K562 (cell line): ENCODE results near the gene ZNF860. TPM values are rescaled to one million over a fixed set of nuclear protein-coding genes. Genes with fewer than 3 reads are reported as not detected.

Experiments
- ATAC-seq: fragments of 200-7000 bp; cut with Tn5 transposase; 3 replicates; pipeline ENCODE4 v1.9.1; 2020; ENCODE audit warnings: moderate library complexity
- BruUV-seq: library from RNA; stranded (reverse); fragments of 400-500 nt; replicated peaks from 2 replicates; lab custom pipeline; 2021; lab: Mats Ljungman, UMichigan
- CTCF ChIA-PET: fragments of 300-600 bp; formaldehyde crosslinking; extraction: SDS; loops from one replicate; lab custom pipeline; 2021; ENCODE audit warnings: low intra/inter-chr PET ratio; lab: Yijun Ruan, JAX
- POLR2A ChIA-PET: fragments of 300-600, 350-650 bp; sonication (Branson Sonifier 250); formaldehyde crosslinking; extraction: SDS; loops from one replicate; lab custom pipeline; 2021; ENCODE audit warnings: antibody characterized with exemption, inconsistent platforms; lab: Yijun Ruan, JAX
- DNase-seq, 4 experiments: peaks; one replicate each; pipeline versions ENCODE4 v3.0.0 to v3.0.0-alpha.2; 2011 to 2018; ENCODE audit warnings: low spot score in 3 of 4, mixed read lengths in 3 of 4; ENCODE audit errors: extremely low read depth in 1 of 4
- FAIRE-seq: peaks from 2 replicates; lab custom pipeline; 2011; peaks lifted over from hg19 to GRCh38; lab: Jason Lieb, UNC
- H2AFZ ChIP-seq: 2 replicates; pipeline ENCODE4 v1.6.0; 2011; ENCODE audit warnings: low read depth, low read length, control low read depth, inconsistent platforms
- H3K27ac ChIP-seq: fragments of 200-600 bp; 3 replicates; pipeline ENCODE4 v1.8.0; 2011; ENCODE audit warnings: low read depth, mild to moderate bottlenecking, control low read depth, inconsistent platforms, low read length, moderate library complexity, mixed read lengths; ENCODE audit errors: extremely low read depth
- H3K27me3 ChIP-seq, 2 experiments: fragments of 300-600 bp in 1 of 2; 2 replicates in 1 of 2; 3 replicates in 1 of 2; pipeline versions ENCODE4 v1.6.0 to v1.8.0; 2011; ENCODE audit warnings: inconsistent platforms in 2 of 2, low read length in 2 of 2, mild to moderate bottlenecking in 1 of 2, mixed read lengths in 1 of 2, moderate library complexity in 1 of 2; ENCODE audit not compliant: control insufficient read depth in 2 of 2, insufficient read depth in 2 of 2
- H3K36me3 ChIP-seq: fragments of 300-600 bp; 3 replicates; pipeline ENCODE4 v1.8.0; 2011; ENCODE audit warnings: mild to moderate bottlenecking, low read length, inconsistent platforms; ENCODE audit not compliant: control insufficient read depth, insufficient read depth
- H3K4me1 ChIP-seq, 2 experiments: fragments of 200-600 bp in 1 of 2; replicated peaks in 1 of 2; 2 replicates in 1 of 2; 3 replicates in 1 of 2; pipeline versions ENCODE4 v1.5.1 to v1.8.0; 2011; ENCODE audit warnings: inconsistent platforms in 2 of 2, low read length in 2 of 2, mild to moderate bottlenecking in 1 of 2, mixed read lengths in 1 of 2, moderate library complexity in 1 of 2; ENCODE audit not compliant: control insufficient read depth in 2 of 2, insufficient read depth in 2 of 2
- H3K4me2 ChIP-seq: 2 replicates; pipeline ENCODE4 v1.6.1; 2011; ENCODE audit warnings: low read length, control low read depth, inconsistent platforms, mixed read lengths; ENCODE audit not compliant: insufficient read depth
- H3K4me3 ChIP-seq: fragments of 200-600 bp; sonication (generic), shearing (Covaris generic); 2 replicates; pipeline ENCODE4 v1.5.1; 2016; ENCODE audit warnings: control low read depth, inconsistent platforms
- H3K79me2 ChIP-seq: fragments of 200-600 bp; 3 replicates; pipeline ENCODE4 v1.8.0; 2011; ENCODE audit warnings: low read length, inconsistent platforms; ENCODE audit not compliant: control insufficient read depth, insufficient read depth
- H3K9ac ChIP-seq, 2 experiments: 2 replicates each; pipeline versions ENCODE4 v1.6.0 to v1.6.1; 2011; ENCODE audit warnings: low read depth in 2 of 2, low read length in 2 of 2, control low read depth in 1 of 2, inconsistent platforms in 1 of 2, mild to moderate bottlenecking in 1 of 2, mixed read lengths in 1 of 2; ENCODE audit not compliant: insufficient read depth in 1 of 2
- H3K9me1 ChIP-seq: one replicate; pipeline ENCODE4 v1.6.0; 2011; ENCODE audit warnings: inconsistent platforms, mild to moderate bottlenecking, low read length, moderate library complexity; ENCODE audit not compliant: control insufficient read depth, insufficient read depth
- H3K9me3 ChIP-seq: replicated peaks from 2 replicates; pipeline ENCODE4 v1.5.1; 2011; ENCODE audit warnings: low read depth, low read length, inconsistent platforms; ENCODE audit not compliant: control insufficient read depth, insufficient read depth
- H4K20me1 ChIP-seq: replicated peaks from 2 replicates; pipeline ENCODE4 v1.6.1; 2011; ENCODE audit warnings: low read length, inconsistent platforms, mixed read lengths; ENCODE audit not compliant: control insufficient read depth, insufficient read depth
- CAMTA2 ChIP-seq: fragments of 250-450 bp; sonication (Bioruptor Pico); conservative IDR thresholded peaks from 2 replicates; pipeline ENCODE4 v1.5.1; 2022
- CBFB ChIP-seq: sonication (generic); formaldehyde crosslinking; IDR thresholded peaks from 2 replicates; pipeline ENCODE4 v1.4.0; 2020; ENCODE audit warnings: mild to moderate bottlenecking, missing genetic modification reagents
- CEBPB ChIP-seq: fragments of 450-650 bp; IDR thresholded peaks from 2 replicates; pipeline ENCODE4 v1.6.1; 2016; ENCODE audit warnings: missing genetic modification characterization, missing compliant biosample characterization
- FOXJ3 ChIP-seq: sonication (generic); formaldehyde crosslinking; IDR thresholded peaks from 2 replicates; pipeline ENCODE4 v1.4.0; 2020; ENCODE audit warnings: mild to moderate bottlenecking, missing genetic modification reagents
- KDM2B ChIP-seq: fragments of 250-450 bp; sonication (Bioruptor Pico); IDR thresholded peaks from 2 replicates; pipeline ENCODE4 v1.8.0; 2021; ENCODE audit warnings: mild to moderate bottlenecking, moderate library complexity
- MTA1 ChIP-seq: fragments of 450-650 bp; IDR thresholded peaks from 2 replicates; pipeline ENCODE4 v1.6.1; 2017; ENCODE audit warnings: borderline replicate concordance
- NFRKB ChIP-seq: fragments of 450-650 bp; IDR thresholded peaks from 2 replicates; pipeline ENCODE4 v1.6.1; 2016; ENCODE audit warnings: low read depth
- SMARCA4 ChIP-seq: fragments of 450-650 bp; IDR thresholded peaks from 2 replicates; pipeline ENCODE4 v1.6.1; 2016
- SNRNP70 ChIP-seq: fragments of 200-400 bp; formaldehyde crosslinking; optimal IDR thresholded peaks from 2 replicates; pipeline ENCODE3; 2017; ENCODE audit warnings: low read depth, low read length
- ZNF174 ChIP-seq: fragments of 250-450 bp; sonication (Bioruptor Pico); IDR thresholded peaks from 2 replicates; pipeline ENCODE4 v1.4.0; 2020; ENCODE audit warnings: mild to moderate bottlenecking
- ZNF212 ChIP-seq: fragments of 450-650 bp; formaldehyde crosslinking; IDR thresholded peaks from 2 replicates; pipeline ENCODE4 v1.4.0; 2020; ENCODE audit warnings: mild to moderate bottlenecking
- WGBS: fragments of 100-300 bp; shearing (Covaris generic); methylation state at CpG from one replicate; pipeline ENCODE4 v1.1.6; 2016; ENCODE audit warnings: low coverage, mixed read lengths; ENCODE audit not compliant: insufficient coverage; ENCODE audit errors: missing lambda C conversion rate; 5-methylcytosine and 5-hydroxymethylcytosine counted together
- in situ Hi-C: fragments of 300-500 bp; cut with MboI; formaldehyde crosslinking; loops from 4 replicates; pipeline ENCODE4 v1.15.0; 2018; ENCODE audit warnings: inconsistent platforms, mixed read lengths
- intact Hi-C: fragments of 100-400 bp; cut with micrococcal nuclease; formaldehyde crosslinking; loops from 2 replicates; pipeline ENCODE4 v1.14.2; 2022
- polyA plus RNA-seq, 8 experiments: library from polyadenylated mRNA; depleted of rRNA in 4 of 8; stranded (reverse) in 5 of 8; unstranded in 3 of 8; fragments of >200 nt; fragmentation: Nextera tagmentation in 2 of 8; fragmentation: Illumina TruSeq in 1 of 8; extraction: Ambion mirVana in 2 of 8; extraction: Trizol in 1 of 8; gene quantifications; 2 replicates each; pipeline versions ENCODE4 v1.2.1 to v1.2.3, GENCODE V29; 2011 to 2014; ENCODE audit warnings: inconsistent platforms in 1 of 8, missing spikeins in 1 of 8
- total RNA-seq, 7 experiments: library from RNA; depleted of rRNA in 6 of 7; stranded (reverse); fragments of >200 nt in 6 of 7; fragmentation: Illumina TruSeq in 2 of 7; extraction: Trizol in 2 of 7; gene quantifications; 2 replicates each; pipeline versions ENCODE4 v1.2.1 to v1.2.3, GENCODE V29; 2011 to 2021; ENCODE audit warnings: low replicate concordance in 1 of 7
- TF ChIP-seq, protein P1 (sequence below): sonication (generic); formaldehyde crosslinking; IDR thresholded peaks from 2 replicates; pipeline ENCODE4 v1.8.1; 2023; ENCODE audit warnings: mild to moderate bottlenecking, missing genetic modification reagents, moderate library complexity
- TF ChIP-seq, protein P2 (sequence below): fragments of 250-450 bp; sonication (Bioruptor Pico); IDR thresholded peaks from 2 replicates; pipeline ENCODE4 v1.5.0; 2021
- TF ChIP-seq, protein P3 (sequence below): sonication (generic); IDR thresholded peaks from 2 replicates; pipeline ENCODE4 v1.6.1; 2016

Gene ZNF860
- total and polyA plus RNA-seq, 9 of the 15 experiments (the other 6 are each of a cell fraction or from before 2014, with no cell fraction given): not detected

DNA sequence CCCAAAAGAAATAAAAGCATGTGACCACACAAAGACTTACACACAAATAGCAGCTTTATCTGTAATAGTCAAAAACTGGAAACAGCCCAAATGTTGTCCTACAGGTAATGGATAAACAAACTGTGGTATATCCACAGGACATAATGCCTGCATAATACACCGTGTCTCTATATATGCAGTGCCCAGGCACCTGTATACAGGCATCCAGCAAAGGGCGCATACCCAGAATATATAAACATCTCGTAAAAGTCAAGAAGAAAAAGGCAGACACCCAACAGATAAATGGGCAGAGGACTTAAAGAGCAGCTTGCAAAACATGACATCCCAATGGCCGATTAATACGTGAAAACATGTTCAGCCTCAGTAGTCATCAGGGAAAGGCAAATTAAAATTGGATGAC lies 7.7 kb upstream of the ZNF860 start (continued):
- TF ChIP-seq, protein P1, sequence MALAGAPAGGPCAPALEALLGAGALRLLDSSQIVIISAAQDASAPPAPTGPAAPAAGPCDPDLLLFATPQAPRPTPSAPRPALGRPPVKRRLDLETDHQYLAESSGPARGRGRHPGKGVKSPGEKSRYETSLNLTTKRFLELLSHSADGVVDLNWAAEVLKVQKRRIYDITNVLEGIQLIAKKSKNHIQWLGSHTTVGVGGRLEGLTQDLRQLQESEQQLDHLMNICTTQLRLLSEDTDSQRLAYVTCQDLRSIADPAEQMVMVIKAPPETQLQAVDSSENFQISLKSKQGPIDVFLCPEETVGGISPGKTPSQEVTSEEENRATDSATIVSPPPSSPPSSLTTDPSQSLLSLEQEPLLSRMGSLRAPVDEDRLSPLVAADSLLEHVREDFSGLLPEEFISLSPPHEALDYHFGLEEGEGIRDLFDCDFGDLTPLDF: no peak
- TF ChIP-seq MTA1: no peak
- TF ChIP-seq SMARCA4: no peak
- TF ChIP-seq SNRNP70: no peak
- no peak for TF ChIP-seq ZNF174
- no peak for TF ChIP-seq NFRKB
- TF ChIP-seq, protein P2, sequence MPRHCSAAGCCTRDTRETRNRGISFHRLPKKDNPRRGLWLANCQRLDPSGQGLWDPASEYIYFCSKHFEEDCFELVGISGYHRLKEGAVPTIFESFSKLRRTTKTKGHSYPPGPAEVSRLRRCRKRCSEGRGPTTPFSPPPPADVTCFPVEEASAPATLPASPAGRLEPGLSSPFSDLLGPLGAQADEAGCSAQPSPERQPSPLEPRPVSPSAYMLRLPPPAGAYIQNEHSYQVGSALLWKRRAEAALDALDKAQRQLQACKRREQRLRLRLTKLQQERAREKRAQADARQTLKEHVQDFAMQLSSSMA (CRISPR knock-in tag): no peak
- TF ChIP-seq ZNF212 (CRISPR knock-in tag): no peak
- TF ChIP-seq CBFB: no peak
- no peak for TF ChIP-seq CAMTA2
- no peak for TF ChIP-seq KDM2B (CRISPR knock-in tag)
- TF ChIP-seq FOXJ3 (CRISPR knock-in tag): no peak

- H3K9me1 ChIP-seq: no peaks in the 10 kb centered on the region
- TF ChIP-seq CEBPB (tag): peak; percentile 42; the same call in 1 of the 2 replicates
- TF ChIP-seq, protein P3, sequence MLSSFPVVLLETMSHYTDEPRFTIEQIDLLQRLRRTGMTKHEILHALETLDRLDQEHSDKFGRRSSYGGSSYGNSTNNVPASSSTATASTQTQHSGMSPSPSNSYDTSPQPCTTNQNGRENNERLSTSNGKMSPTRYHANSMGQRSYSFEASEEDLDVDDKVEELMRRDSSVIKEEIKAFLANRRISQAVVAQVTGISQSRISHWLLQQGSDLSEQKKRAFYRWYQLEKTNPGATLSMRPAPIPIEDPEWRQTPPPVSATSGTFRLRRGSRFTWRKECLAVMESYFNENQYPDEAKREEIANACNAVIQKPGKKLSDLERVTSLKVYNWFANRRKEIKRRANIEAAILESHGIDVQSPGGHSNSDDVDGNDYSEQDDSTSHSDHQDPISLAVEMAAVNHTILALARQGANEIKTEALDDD: no peak
- TF ChIP-seq, all 486 proteins: peak for 1
- ChIA-PET POLR2A (no interaction called here), CTCF (no interaction called here)
- Histone ChIP-seq H3K4me3 (no peak overlapping the region), H3K4me1 (no peaks in the 10 kb centered on the region), H3K27ac (no peak overlapping the region), H3K4me2 (no peak overlapping the region), H3K36me3 (no peaks in the 10 kb centered on the region), H3K27me3 (peaks cover 0 to 19% of the 10 kb centered on the region in 2 experiments; a peak in 3 of 5 replicates), H3K9ac (no peak overlapping the region), H4K20me1 (no peaks in the 10 kb centered on the region), H2AFZ (no peak overlapping the region), H3K9me3 (no peaks in the 10 kb centered on the region), H3K79me2 (no peaks in the 10 kb centered on the region)
- intact Hi-C loops: no loop called here
- BruUV-seq: no TSS peak
- ATAC-seq (no peak), FAIRE-seq (peak; percentile 63), DNase-seq (no peak)
- in situ Hi-C loops: no loop called here
- under 1% methylated on average over 5 of the region's 5 CpGs for WGBS
These were observed 7.1 kb upstream of the ZNF860 start for GRCh38 chr3:31974471-31974870.
